GM12878 (cell line): ENCODE measurements around the gene CARHSP1.

ENCODE experiments used
- CBX3 ChIP-seq: fragments of 200-600 bp; sonication (generic); IDR thresholded peaks from 2 replicates; pipeline ENCODE4 v1.6.1; 2016; ENCODE audit warnings: low read depth, borderline replicate concordance
- EP300 ChIP-seq, 2 experiments: fragments of 150-350 bp in 1 of 2; IDR thresholded peaks; 2 replicates each; pipeline ENCODE4 v1.6.1; 2011 to 2012; ENCODE audit warnings: low read depth in 2 of 2, low read length in 2 of 2, borderline replicate concordance in 1 of 2, improper control_type of control experiment in 1 of 2, inconsistent platforms in 1 of 2; ENCODE audit not compliant: control insufficient read depth in 1 of 2
- POLR2AphosphoS5 ChIP-seq: IDR thresholded peaks from 2 replicates; pipeline ENCODE4 v1.6.1; 2011; ENCODE audit warnings: mild to moderate bottlenecking, low read length, inconsistent platforms
- RAD21 ChIP-seq: IDR thresholded peaks from 2 replicates; pipeline ENCODE4 v1.6.1; 2011; ENCODE audit warnings: mild to moderate bottlenecking, low read depth, low read length, moderate library complexity; ENCODE audit not compliant: insufficient read depth
- RCOR1 ChIP-seq: conservative IDR thresholded peaks from 2 replicates; pipeline ENCODE4 v1.6.1; 2012; ENCODE audit warnings: low read depth, low read length, improper control_type of control experiment
- TCF12 ChIP-seq: IDR thresholded peaks from 2 replicates; pipeline ENCODE4 v1.6.1; 2011; ENCODE audit warnings: low read depth, mild to moderate bottlenecking, low read length
- TF ChIP-seq, protein P1 (sequence below), 3 experiments: IDR thresholded peaks in 2 of 3; conservative IDR thresholded peaks in 1 of 3; 2 replicates each; pipeline ENCODE4 v1.5.1; 2011; ENCODE audit warnings: low read depth in 3 of 3, low read length in 3 of 3, mild to moderate bottlenecking in 3 of 3, control low read depth in 2 of 3, moderate library complexity in 2 of 3, inconsistent platforms in 1 of 3, mixed read lengths in 1 of 3; ENCODE audit not compliant: control insufficient read depth in 2 of 3, insufficient read depth in 1 of 3; ENCODE audit errors: extremely low read depth in 1 of 3

- no peak for TF ChIP-seq TCF12
- TF ChIP-seq POLR2AphosphoS5 = no peak
- TF ChIP-seq CBX3 = no peak
- TF ChIP-seq RAD21 = no peak
- no peak for TF ChIP-seq RCOR1
- TF ChIP-seq, protein P1, sequence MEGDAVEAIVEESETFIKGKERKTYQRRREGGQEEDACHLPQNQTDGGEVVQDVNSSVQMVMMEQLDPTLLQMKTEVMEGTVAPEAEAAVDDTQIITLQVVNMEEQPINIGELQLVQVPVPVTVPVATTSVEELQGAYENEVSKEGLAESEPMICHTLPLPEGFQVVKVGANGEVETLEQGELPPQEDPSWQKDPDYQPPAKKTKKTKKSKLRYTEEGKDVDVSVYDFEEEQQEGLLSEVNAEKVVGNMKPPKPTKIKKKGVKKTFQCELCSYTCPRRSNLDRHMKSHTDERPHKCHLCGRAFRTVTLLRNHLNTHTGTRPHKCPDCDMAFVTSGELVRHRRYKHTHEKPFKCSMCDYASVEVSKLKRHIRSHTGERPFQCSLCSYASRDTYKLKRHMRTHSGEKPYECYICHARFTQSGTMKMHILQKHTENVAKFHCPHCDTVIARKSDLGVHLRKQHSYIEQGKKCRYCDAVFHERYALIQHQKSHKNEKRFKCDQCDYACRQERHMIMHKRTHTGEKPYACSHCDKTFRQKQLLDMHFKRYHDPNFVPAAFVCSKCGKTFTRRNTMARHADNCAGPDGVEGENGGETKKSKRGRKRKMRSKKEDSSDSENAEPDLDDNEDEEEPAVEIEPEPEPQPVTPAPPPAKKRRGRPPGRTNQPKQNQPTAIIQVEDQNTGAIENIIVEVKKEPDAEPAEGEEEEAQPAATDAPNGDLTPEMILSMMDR (IDR thresholded peaks at IDR 0.05 in 2 of 3, conservative IDR thresholded peaks at IDR 0.05 in 1 of 3; ENCODE audit: control insufficient read depth in 2 of 3, extremely low read depth in 1 of 3, insufficient read depth in 1 of 3, low read depth in 3 of 3, low read length in 3 of 3) = no peak
- TF ChIP-seq EP300 (IDR thresholded peaks at IDR 0.05; ENCODE audit: borderline replicate concordance in 1 of 2, control insufficient read depth in 1 of 2, low read depth in 2 of 2, low read length in 2 of 2) = no peak
Measured at GRCh38 chr16:8887952-8888560, 19.2 kb upstream of the CARHSP1 start.
